C4-2B (cell line): ENCODE results near the gene WRAP73.

Experiments used
- CTCF ChIP-seq: fragments of 450-650 bp; conservative IDR thresholded peaks from 2 replicates; pipeline ENCODE4 v1.5.1; 2017; ENCODE audit warnings: mild to moderate bottlenecking
- ZFX ChIP-seq: fragments of 450-650 bp; IDR thresholded peaks from 2 replicates; pipeline ENCODE4 v1.6.1; 2017

- TF ChIP-seq CTCF (no peak), ZFX (no peak)
Measured at GRCh38 chr1:3679098-3679555, 29.2 kb upstream of the WRAP73 start.
